WTC11 (cell line): ENCODE measurements around the gene ABTB2. TPM values are rescaled to one million over a fixed set of nuclear protein-coding genes. Genes with fewer than 3 reads are reported as not detected.

Experiments
- ATAC-seq: fragments of 200-7000 bp; cut with Tn5 transposase; 2 replicates; pipeline ENCODE4 v1.10.0; 2021; ENCODE audit warnings: mild to moderate bottlenecking, moderate library complexity
- CTCF ChIA-PET: fragments of 300-600 bp; sonication (Branson Sonifier 250); formaldehyde crosslinking; loops from one replicate; lab custom pipeline; 2021; ENCODE audit warnings: antibody characterized with exemption; lab: Charles Lee
- POLR2A ChIA-PET: fragments of 350-600 bp; sonication (Branson Sonifier 250); formaldehyde crosslinking; loops from one replicate; lab custom pipeline; 2021; ENCODE audit warnings: antibody characterized with exemption; lab: Charles Lee
- DNase-seq: peaks from one replicate; pipeline ENCODE4 v3.0.0; 2021; ENCODE audit warnings: low spot score
- H3K27ac Mint-ChIP-seq: 2 replicates; pipeline ENCODE4 v1.8.0; 2021; ENCODE audit warnings: mixed read lengths
- H3K27me3 Mint-ChIP-seq: 2 replicates; pipeline ENCODE4 v1.8.0; 2021; ENCODE audit warnings: low read depth, mild to moderate bottlenecking, moderate library complexity, mixed read lengths
- H3K36me3 Mint-ChIP-seq: 2 replicates; pipeline ENCODE4 v1.8.0; 2021; ENCODE audit warnings: mixed read lengths
- H3K4me1 Mint-ChIP-seq: 2 replicates; pipeline ENCODE4 v1.8.0; 2022; ENCODE audit warnings: mixed read lengths
- H3K4me3 Mint-ChIP-seq: 2 replicates; pipeline ENCODE4 v1.8.0; 2021; ENCODE audit warnings: mild to moderate bottlenecking, moderate library complexity, mixed read lengths
- H3K9me3 Mint-ChIP-seq: 2 replicates; pipeline ENCODE4 v1.8.0; 2021; ENCODE audit warnings: mixed read lengths
- ELF4 ChIP-seq: sonication (generic); formaldehyde crosslinking; IDR thresholded peaks from 2 replicates; pipeline ENCODE4 v1.8.1; 2022; ENCODE audit warnings: low read depth, mild to moderate bottlenecking, moderate library complexity, missing genetic modification reagents
- GTF2I ChIP-seq: fragments of 250-450 bp; sonication (Bioruptor Pico); conservative IDR thresholded peaks from 2 replicates; pipeline ENCODE4 v1.4.0; 2021; ENCODE audit warnings: mild to moderate bottlenecking
- ZNF317 ChIP-seq: sonication (generic); formaldehyde crosslinking; IDR thresholded peaks from 2 replicates; pipeline ENCODE4 v1.8.1; 2023; ENCODE audit warnings: low read depth, mild to moderate bottlenecking, moderate library complexity, missing genetic modification reagents, borderline replicate concordance
- total RNA-seq: library from RNA; stranded (reverse); gene quantifications from 3 replicates; pipeline ENCODE4 v1.2.3, GENCODE V29; 2021
- TF ChIP-seq, protein P1 (sequence below): fragments of 250-450 bp; sonication (Bioruptor Pico); IDR thresholded peaks from 2 replicates; pipeline ENCODE4 v1.8.0; 2021; ENCODE audit warnings: mild to moderate bottlenecking
- TF ChIP-seq, protein P2 (sequence below): sonication (generic); formaldehyde crosslinking; IDR thresholded peaks from 2 replicates; pipeline ENCODE4 v1.8.1; 2023; ENCODE audit warnings: mild to moderate bottlenecking, missing genetic modification reagents
- TF ChIP-seq, protein P3 (sequence below): sonication (generic); formaldehyde crosslinking; conservative IDR thresholded peaks from 2 replicates; pipeline ENCODE4 v1.8.1; 2023; ENCODE audit warnings: mild to moderate bottlenecking, low read depth, missing genetic modification reagents, moderate library complexity
- TF ChIP-seq, protein P4 (sequence below): fragments of 250-450 bp; sonication (Bioruptor Pico); IDR thresholded peaks from 2 replicates; pipeline ENCODE4 v1.9.0; 2021; ENCODE audit warnings: mild to moderate bottlenecking, borderline replicate concordance
- TF ChIP-seq, protein P5 (sequence below): sonication (generic); formaldehyde crosslinking; IDR thresholded peaks from 2 replicates; pipeline ENCODE4 v1.8.1; 2022; ENCODE audit warnings: low read depth, missing genetic modification reagents, borderline replicate concordance
- TF ChIP-seq, protein P6 (sequence below): fragments of 200-600 bp; IDR thresholded peaks from 2 replicates; pipeline ENCODE4 v1.8.0; 2022; ENCODE audit warnings: antibody characterized with exemption
- TF ChIP-seq, protein P7 (sequence below): sonication (generic); formaldehyde crosslinking; IDR thresholded peaks from 2 replicates; pipeline ENCODE4 v1.8.1; 2023; ENCODE audit warnings: mild to moderate bottlenecking, missing genetic modification reagents, moderate library complexity

The ABTB2 gene
- total RNA-seq, 1 experiment from 2014 or later, result 12.8 TPM

DNA sequence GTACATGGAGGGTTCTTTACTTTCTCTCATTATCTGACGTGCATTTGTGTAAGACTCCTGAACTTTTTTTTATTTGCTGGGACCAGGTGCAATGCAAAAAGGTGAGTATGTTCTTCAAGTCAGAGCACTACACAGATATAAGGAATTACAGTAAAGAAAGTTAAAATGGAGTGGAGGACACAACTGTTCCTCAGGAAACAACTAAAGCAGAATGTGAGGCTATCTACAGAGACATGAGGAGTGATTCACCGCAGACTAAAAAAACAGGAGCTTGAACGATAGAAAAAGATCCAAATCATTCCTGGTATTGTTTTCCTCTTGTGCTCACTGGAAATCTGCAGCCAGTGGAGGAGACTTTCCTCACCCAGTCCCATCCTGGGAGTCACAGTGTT, 106.2 kb downstream of the ABTB2 start (continued):
- TF ChIP-seq, protein P1, sequence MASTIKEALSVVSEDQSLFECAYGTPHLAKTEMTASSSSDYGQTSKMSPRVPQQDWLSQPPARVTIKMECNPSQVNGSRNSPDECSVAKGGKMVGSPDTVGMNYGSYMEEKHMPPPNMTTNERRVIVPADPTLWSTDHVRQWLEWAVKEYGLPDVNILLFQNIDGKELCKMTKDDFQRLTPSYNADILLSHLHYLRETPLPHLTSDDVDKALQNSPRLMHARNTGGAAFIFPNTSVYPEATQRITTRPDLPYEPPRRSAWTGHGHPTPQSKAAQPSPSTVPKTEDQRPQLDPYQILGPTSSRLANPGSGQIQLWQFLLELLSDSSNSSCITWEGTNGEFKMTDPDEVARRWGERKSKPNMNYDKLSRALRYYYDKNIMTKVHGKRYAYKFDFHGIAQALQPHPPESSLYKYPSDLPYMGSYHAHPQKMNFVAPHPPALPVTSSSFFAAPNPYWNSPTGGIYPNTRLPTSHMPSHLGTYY (CRISPR knock-in tag), result no peak
- TF ChIP-seq, protein P2, sequence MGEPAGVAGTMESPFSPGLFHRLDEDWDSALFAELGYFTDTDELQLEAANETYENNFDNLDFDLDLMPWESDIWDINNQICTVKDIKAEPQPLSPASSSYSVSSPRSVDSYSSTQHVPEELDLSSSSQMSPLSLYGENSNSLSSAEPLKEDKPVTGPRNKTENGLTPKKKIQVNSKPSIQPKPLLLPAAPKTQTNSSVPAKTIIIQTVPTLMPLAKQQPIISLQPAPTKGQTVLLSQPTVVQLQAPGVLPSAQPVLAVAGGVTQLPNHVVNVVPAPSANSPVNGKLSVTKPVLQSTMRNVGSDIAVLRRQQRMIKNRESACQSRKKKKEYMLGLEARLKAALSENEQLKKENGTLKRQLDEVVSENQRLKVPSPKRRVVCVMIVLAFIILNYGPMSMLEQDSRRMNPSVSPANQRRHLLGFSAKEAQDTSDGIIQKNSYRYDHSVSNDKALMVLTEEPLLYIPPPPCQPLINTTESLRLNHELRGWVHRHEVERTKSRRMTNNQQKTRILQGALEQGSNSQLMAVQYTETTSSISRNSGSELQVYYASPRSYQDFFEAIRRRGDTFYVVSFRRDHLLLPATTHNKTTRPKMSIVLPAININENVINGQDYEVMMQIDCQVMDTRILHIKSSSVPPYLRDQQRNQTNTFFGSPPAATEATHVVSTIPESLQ (CRISPR knock-in tag), result no peak
- TF ChIP-seq, protein P3, sequence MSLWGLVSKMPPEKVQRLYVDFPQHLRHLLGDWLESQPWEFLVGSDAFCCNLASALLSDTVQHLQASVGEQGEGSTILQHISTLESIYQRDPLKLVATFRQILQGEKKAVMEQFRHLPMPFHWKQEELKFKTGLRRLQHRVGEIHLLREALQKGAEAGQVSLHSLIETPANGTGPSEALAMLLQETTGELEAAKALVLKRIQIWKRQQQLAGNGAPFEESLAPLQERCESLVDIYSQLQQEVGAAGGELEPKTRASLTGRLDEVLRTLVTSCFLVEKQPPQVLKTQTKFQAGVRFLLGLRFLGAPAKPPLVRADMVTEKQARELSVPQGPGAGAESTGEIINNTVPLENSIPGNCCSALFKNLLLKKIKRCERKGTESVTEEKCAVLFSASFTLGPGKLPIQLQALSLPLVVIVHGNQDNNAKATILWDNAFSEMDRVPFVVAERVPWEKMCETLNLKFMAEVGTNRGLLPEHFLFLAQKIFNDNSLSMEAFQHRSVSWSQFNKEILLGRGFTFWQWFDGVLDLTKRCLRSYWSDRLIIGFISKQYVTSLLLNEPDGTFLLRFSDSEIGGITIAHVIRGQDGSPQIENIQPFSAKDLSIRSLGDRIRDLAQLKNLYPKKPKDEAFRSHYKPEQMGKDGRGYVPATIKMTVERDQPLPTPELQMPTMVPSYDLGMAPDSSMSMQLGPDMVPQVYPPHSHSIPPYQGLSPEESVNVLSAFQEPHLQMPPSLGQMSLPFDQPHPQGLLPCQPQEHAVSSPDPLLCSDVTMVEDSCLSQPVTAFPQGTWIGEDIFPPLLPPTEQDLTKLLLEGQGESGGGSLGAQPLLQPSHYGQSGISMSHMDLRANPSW, result no peak
- TF ChIP-seq, protein P4, sequence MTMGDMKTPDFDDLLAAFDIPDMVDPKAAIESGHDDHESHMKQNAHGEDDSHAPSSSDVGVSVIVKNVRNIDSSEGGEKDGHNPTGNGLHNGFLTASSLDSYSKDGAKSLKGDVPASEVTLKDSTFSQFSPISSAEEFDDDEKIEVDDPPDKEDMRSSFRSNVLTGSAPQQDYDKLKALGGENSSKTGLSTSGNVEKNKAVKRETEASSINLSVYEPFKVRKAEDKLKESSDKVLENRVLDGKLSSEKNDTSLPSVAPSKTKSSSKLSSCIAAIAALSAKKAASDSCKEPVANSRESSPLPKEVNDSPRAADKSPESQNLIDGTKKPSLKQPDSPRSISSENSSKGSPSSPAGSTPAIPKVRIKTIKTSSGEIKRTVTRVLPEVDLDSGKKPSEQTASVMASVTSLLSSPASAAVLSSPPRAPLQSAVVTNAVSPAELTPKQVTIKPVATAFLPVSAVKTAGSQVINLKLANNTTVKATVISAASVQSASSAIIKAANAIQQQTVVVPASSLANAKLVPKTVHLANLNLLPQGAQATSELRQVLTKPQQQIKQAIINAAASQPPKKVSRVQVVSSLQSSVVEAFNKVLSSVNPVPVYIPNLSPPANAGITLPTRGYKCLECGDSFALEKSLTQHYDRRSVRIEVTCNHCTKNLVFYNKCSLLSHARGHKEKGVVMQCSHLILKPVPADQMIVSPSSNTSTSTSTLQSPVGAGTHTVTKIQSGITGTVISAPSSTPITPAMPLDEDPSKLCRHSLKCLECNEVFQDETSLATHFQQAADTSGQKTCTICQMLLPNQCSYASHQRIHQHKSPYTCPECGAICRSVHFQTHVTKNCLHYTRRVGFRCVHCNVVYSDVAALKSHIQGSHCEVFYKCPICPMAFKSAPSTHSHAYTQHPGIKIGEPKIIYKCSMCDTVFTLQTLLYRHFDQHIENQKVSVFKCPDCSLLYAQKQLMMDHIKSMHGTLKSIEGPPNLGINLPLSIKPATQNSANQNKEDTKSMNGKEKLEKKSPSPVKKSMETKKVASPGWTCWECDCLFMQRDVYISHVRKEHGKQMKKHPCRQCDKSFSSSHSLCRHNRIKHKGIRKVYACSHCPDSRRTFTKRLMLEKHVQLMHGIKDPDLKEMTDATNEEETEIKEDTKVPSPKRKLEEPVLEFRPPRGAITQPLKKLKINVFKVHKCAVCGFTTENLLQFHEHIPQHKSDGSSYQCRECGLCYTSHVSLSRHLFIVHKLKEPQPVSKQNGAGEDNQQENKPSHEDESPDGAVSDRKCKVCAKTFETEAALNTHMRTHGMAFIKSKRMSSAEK (CRISPR knock-in tag), result no peak
- TF ChIP-seq, protein P5, sequence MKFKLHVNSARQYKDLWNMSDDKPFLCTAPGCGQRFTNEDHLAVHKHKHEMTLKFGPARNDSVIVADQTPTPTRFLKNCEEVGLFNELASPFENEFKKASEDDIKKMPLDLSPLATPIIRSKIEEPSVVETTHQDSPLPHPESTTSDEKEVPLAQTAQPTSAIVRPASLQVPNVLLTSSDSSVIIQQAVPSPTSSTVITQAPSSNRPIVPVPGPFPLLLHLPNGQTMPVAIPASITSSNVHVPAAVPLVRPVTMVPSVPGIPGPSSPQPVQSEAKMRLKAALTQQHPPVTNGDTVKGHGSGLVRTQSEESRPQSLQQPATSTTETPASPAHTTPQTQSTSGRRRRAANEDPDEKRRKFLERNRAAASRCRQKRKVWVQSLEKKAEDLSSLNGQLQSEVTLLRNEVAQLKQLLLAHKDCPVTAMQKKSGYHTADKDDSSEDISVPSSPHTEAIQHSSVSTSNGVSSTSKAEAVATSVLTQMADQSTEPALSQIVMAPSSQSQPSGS, result no peak
- TF ChIP-seq ELF4 (CRISPR knock-in tag), result no peak
- no peak for TF ChIP-seq ZNF317
- TF ChIP-seq, protein P6, sequence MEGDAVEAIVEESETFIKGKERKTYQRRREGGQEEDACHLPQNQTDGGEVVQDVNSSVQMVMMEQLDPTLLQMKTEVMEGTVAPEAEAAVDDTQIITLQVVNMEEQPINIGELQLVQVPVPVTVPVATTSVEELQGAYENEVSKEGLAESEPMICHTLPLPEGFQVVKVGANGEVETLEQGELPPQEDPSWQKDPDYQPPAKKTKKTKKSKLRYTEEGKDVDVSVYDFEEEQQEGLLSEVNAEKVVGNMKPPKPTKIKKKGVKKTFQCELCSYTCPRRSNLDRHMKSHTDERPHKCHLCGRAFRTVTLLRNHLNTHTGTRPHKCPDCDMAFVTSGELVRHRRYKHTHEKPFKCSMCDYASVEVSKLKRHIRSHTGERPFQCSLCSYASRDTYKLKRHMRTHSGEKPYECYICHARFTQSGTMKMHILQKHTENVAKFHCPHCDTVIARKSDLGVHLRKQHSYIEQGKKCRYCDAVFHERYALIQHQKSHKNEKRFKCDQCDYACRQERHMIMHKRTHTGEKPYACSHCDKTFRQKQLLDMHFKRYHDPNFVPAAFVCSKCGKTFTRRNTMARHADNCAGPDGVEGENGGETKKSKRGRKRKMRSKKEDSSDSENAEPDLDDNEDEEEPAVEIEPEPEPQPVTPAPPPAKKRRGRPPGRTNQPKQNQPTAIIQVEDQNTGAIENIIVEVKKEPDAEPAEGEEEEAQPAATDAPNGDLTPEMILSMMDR, result no peak

DNA sequence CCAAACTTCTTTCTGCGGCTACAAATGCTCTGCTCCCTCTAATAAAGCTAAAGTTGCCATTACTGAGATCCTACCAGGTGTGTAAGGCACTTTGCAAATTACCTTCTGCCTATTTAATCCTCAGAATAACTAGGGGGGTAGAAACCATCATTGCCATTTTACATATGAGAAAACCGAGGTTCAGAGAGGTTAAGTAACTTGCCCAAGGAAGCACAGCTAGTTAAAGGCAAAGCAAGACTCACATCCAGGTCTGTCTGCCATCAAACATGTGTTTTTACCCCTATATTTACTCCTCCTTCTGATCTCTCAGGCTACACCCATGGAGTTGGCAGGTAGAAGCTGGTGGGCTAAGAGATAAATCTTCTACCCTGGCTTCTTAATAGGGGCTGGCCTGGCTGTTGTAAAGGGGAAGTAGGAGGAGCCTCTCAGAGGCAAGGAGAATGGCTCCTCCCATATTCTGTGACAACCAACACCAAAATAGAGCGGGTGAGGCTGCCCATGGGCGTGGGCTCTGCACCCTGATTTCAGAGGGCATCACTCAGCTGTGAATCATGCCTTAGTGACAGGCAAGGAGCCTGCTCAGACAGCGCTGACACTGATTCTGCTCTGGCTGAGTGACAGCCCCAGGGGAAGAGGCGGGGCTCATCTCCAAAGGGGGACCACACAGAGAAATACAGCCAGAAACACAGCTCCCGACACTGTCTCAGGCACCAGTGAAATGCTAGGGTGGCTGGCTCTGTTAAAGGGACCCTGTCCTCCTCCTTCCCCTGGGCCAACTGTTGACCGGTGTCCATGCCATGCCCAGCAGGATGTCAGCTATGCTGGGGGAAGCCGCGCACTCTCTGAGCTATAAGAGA, 106.8 kb downstream of the ABTB2 start:
- POLR2A ChIA-PET, result interaction anchor here (1.0 kb wide), 1 partner anchor 16 kb away, joined by 3 read pairs; no protein-coding TSS in a partner anchor
- CTCF ChIA-PET, result interaction anchor here (0.6 to 3.9 kb wide), 5 partner anchors 12 to 116 kb away, joined by 3 to 24 read pairs (median 6); partner anchors contain the start of gene ABTB2
- Mint-ChIP-seq H3K4me3 (no peak overlapping the region; the same call in 1 of the 2 replicates), H3K4me1 (peaks cover 18% of the 10 kb centered on the region), H3K9me3 (no peaks in the 10 kb centered on the region), H3K27ac (0 out of 2 replicates have a peak overlapping the region, but pooled peaks have one; percentile 79), H3K36me3 (no peaks in the 10 kb centered on the region), H3K27me3 (no peaks in the 10 kb centered on the region)
- peak; percentile 88 for ATAC-seq
- peak; percentile 28 for DNase-seq
- TF ChIP-seq, protein P7, sequence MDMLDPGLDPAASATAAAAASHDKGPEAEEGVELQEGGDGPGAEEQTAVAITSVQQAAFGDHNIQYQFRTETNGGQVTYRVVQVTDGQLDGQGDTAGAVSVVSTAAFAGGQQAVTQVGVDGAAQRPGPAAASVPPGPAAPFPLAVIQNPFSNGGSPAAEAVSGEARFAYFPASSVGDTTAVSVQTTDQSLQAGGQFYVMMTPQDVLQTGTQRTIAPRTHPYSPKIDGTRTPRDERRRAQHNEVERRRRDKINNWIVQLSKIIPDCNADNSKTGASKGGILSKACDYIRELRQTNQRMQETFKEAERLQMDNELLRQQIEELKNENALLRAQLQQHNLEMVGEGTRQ (CRISPR knock-in tag), result no peak
- TF ChIP-seq GTF2I (CRISPR knock-in tag), result 0 out of 2 replicates have a peak, but pooled peaks have one; percentile 61
